Activated T-cell treated with anti-CD3 and anti-CD28 coated beads, Interleukin-2, amount 50 U/mL, for 4 hours (primary cell): ENCODE data around the gene U2SURP. TPM values are rescaled to one million over a fixed set of nuclear protein-coding genes. Genes with fewer than 3 reads are reported as not detected.

Experiments used
- ATAC-seq, 2 donors: fragments of 200-7000 bp; cut with Tn5 transposase; one replicate each; pipeline ENCODE4 v1.10.0; 2021
- DNase-seq: peaks from one replicate; pipeline ENCODE4 v3.0.0-alpha.2; 2020
- H3K27me3 Mint-ChIP-seq: one replicate; pipeline ENCODE4 v1.8.0; 2021; ENCODE audit warnings: low read depth, mixed read lengths
- H3K36me3 Mint-ChIP-seq: one replicate; pipeline ENCODE4 v1.8.0; 2022; ENCODE audit warnings: mixed read lengths; ENCODE audit not compliant: insufficient read depth
- H3K4me1 Mint-ChIP-seq: one replicate; pipeline ENCODE4 v1.8.0; 2021; ENCODE audit warnings: low read depth, mixed read lengths
- H3K4me3 Mint-ChIP-seq: one replicate; pipeline ENCODE4 v1.8.0; 2021; ENCODE audit warnings: mild to moderate bottlenecking, moderate library complexity, mixed read lengths
- H3K9me3 Mint-ChIP-seq: one replicate; pipeline ENCODE4 v1.8.0; 2021; ENCODE audit warnings: mixed read lengths
- total RNA-seq, 3 donors: library from RNA; stranded (reverse); gene quantifications; one replicate each; pipeline ENCODE4 v1.2.1, GENCODE V29; 2021

Gene U2SURP
- total RNA-seq, 3 donors from 2014 or later = 156 to 178 (median 170) TPM

DNA sequence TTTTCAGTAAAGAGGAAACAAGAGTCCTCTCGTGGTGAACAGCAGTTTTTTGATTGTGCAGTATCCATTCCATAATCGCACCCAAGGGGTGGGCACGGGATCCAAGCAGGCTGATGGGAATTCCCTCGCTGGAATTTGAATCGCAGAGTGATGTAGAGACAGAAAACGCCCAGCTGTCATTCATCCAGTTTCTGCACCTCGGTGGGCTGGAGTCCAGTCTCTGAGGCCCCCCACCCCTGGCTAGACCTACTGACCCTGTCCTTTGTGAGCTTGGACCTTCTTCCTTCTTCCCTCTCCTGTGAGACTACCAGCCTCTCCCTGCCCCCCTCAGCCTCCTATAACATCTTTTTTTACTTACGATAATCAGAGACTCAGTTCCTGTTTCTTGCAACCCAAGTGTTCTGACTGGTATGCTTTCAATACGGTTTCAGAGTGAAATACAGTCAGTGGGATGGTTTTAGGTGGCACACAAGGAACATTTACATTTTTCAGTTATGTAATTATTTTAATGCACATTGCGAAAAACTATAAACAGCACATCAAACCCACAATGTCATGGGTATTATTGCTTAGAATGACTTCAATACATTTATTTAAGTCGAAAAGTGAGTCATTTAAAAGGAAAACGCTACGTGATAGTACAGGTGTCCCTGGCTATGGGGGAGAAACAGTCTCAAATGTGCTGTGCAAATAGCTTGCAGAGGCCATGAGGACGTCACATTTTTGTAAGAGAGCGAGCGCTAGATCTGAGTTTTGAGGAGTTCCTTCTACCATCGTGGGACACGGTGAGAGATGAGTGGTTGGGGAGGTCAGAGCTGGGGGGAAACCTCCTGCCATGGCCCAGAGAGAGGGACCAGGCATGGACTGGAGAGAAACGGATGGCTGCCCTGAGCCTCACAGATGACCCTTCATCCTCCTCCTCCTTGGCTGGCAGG lies 80.7 kb downstream of the U2SURP start:
- H3K4me1 Mint-ChIP-seq = peaks cover 14% of the 10 kb centered on the region
- peaks cover 11% of the 10 kb centered on the region for H3K27me3 Mint-ChIP-seq
- DNase-seq (no peak), ATAC-seq (peak; percentile 82 to 85)
- no peaks in the 10 kb centered on the region for H3K9me3 Mint-ChIP-seq
- H3K36me3 Mint-ChIP-seq = no peaks in the 10 kb centered on the region
- peak overlapping the region; percentile 8 for H3K4me3 Mint-ChIP-seq

DNA sequence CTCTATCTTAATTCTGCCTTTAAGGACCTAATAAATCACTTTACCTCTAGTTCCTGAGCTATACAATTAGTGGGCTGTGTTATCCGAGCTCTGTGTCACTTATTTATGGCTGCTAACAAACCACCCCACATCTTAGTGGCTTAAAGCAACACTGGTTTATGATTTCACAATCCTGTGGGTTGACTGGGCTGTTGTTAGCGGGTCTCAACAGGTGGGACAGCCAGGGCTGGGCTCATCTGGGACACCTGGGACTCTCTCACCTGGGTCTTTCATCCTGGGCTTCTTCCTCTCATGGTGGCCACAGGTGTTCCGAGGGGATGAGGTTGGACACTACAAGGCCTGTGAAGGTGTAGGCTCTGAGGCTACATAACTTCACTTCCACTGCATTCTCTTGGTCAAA lies 82.4 kb downstream of the U2SURP start:
- Mint-ChIP-seq H3K36me3 (no peaks in the 10 kb centered on the region), H3K27me3 (peaks cover 11% of the 10 kb centered on the region), H3K4me1 (peaks cover 14% of the 10 kb centered on the region), H3K9me3 (no peaks in the 10 kb centered on the region), H3K4me3 (no peak overlapping the region)
- DNase-seq (no peak), ATAC-seq (no peak)

DNA sequence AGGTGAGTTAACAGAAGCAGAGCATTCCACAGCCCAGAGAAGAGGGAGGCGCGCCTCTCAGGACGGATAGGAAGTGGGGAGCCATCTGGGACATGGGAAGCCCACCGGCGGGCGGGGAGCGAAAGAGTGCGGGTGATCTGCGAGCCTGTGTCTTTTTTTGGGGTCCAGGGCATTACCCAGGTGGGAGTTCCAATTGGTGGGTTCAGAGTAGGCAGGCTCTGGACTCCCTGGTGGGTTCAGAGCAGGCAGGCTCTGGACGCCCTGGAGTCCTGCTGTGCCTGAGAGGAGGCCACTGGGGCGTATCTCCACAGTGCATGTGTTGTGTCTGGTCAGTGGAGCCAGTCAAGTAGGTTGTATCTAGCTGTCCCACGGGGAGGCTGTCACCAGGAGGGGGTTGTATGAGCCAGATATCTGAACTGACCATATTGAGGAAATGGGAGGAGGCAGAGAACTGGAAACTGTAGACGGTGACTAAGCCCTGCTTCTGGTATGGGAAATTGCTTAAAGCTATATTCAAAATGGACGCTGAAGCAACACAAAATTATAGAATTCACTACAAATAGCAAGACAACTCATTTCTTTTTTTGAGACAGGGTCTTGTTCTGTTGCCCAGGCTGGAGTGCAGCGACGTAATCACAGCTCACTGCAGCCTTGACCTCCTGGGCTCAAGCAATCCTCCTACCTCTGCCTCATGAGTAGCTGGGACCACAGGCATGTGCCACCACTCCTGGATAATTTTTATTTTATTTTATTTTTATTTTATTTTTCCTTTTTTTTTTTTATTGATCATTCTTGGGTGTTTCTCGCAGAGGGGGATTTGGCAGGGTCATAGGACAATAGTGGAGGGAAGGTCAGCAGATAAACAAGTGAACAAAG lies 83.7 kb downstream of the U2SURP start:
- ATAC-seq = no peak
- Mint-ChIP-seq H3K36me3 (no peaks in the 10 kb centered on the region), H3K9me3 (no peaks in the 10 kb centered on the region), H3K27me3 (peaks cover 11% of the 10 kb centered on the region), H3K4me1 (peaks cover 14% of the 10 kb centered on the region), H3K4me3 (no peak overlapping the region)
- DNase-seq = no peak

DNA sequence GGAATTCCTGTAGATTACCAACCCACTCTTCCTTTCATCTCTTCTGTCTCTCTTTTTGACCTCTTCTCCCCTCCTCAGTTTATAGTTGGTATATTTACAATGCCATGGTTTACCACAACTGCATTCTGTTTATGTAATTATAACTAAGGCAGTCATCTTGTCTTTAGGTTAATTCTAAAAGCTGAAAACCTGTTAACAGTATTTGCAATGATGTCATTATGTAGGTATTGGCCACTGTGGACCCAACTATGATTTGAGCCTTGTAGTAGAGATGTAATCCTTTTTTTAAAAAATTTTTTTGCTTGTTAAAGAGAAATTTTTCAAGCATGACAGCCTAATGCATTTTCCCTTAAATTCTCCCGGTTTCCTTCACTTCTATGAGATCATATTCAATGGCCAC lies 87.5 kb downstream of the U2SURP start:
- ATAC-seq (no peak), DNase-seq (no peak)
- no peaks in the 10 kb centered on the region for H3K4me1 Mint-ChIP-seq
- peaks cover 5% of the 10 kb centered on the region for H3K27me3 Mint-ChIP-seq
- H3K4me3 Mint-ChIP-seq = no peak overlapping the region
- no peaks in the 10 kb centered on the region for H3K36me3 Mint-ChIP-seq
- H3K9me3 Mint-ChIP-seq = no peaks in the 10 kb centered on the region

DNA sequence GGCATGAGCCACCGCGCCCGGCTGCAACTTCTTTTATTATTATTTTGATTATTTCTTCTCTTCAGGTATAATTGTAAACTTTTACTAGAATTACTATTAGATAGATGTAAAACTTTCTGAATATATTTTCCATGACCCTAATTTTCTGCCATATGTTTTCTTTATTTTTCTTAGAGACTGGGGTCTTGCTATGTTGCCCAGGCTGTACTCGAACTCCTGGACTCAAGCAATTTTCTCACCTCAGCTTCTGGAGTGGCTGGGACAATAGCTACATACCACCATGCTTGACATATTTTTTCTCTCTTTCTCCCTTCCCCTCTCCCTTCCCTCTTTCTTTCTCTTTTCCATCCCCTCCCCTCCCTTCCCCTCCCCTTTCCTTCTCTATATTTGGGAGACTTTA lies 88.6 kb downstream of the U2SURP start:
- Mint-ChIP-seq H3K9me3 (no peaks in the 10 kb centered on the region), H3K36me3 (no peaks in the 10 kb centered on the region), H3K4me1 (no peaks in the 10 kb centered on the region), H3K27me3 (no peaks in the 10 kb centered on the region), H3K4me3 (no peak overlapping the region)
- DNase-seq (no peak), ATAC-seq (no peak)

DNA sequence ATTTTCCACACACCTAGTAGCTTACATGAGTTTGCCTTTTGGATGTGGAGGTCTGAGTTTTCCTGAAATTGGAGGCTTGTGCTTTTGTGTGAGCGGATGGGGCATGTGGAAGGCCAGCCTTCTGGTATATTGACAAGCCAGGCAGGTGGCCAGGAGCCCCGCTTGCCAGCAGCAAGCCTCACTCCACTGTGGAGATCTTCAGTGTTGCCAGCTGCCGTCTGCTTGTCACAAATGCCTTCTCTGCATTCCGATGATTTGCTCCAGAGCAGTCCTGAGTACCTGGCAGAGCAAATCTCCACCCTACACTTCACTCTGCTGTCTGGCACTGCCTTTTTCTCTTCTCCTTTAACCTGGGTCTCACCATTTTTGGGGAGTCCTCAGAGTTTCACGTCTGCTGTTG lies 89.1 kb downstream of the U2SURP start:
- Mint-ChIP-seq H3K4me3 (no peak overlapping the region), H3K9me3 (no peaks in the 10 kb centered on the region), H3K27me3 (no peaks in the 10 kb centered on the region), H3K4me1 (no peaks in the 10 kb centered on the region), H3K36me3 (no peaks in the 10 kb centered on the region)
- DNase-seq = no peak
- ATAC-seq = no peak

DNA sequence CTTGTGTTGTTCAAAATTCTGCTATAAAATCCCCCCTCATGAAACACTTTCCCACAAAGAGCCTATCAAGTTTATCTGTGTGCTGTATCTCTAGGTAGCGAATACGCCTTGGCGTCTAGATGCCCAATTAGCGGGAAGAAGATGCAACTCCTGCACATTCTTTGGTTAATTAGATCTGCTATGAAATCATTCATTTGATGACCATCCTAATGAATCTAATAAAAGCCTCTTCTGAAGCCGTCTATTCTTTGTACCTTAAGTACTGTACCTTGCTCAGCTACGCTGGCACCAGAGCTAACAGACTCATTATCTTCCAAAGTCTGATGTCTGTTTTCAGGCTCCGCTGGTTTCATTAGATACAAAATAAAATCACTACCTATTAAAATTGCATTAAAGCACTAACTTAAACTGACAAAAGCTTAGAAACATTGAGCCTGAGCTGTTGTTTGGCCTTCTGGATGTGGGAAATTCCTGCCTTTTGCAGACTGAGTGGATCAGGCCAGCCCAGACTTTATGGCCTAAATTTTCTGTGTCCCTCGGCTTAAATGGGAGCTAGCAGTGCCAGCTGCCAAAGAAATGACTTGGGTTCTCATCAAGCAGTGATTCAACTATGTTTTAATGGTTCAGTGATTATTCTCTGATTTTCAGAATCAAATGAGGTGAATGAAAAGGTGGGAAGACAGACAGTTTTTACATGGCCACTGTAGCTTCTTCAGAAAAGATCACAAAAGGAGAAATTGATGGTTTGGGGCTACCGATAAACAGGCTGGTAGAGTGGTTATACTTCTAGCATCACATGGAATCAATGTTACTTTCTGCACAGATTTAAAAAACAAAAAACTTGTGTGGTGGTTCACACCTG lies 89.8 kb downstream of the U2SURP start:
- ATAC-seq (no peak), DNase-seq (no peak)
- Mint-ChIP-seq H3K27me3 (no peaks in the 10 kb centered on the region), H3K4me1 (no peaks in the 10 kb centered on the region), H3K4me3 (no peak overlapping the region), H3K9me3 (no peaks in the 10 kb centered on the region), H3K36me3 (no peaks in the 10 kb centered on the region)

DNA sequence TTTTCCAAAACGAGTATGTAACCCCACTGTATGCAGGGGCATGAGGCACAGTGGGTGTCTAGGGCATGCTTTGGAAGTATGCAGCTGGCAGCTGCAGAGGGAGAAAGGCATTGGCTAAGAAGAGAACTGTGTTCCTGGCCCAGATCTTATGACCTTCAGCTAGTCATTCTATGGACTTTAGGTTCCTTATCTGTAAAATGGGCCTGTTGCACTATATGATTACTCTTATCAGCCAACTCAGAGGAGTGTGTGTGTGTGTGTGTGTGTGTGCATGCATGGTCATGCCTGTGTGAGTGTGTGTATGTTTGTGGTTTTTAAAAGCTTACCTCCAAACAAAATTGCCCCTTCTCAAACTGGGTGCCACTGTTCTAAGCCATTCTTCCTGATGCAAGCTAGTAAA lies 90.8 kb downstream of the U2SURP start:
- Mint-ChIP-seq H3K36me3 (no peaks in the 10 kb centered on the region), H3K4me1 (no peaks in the 10 kb centered on the region), H3K27me3 (no peaks in the 10 kb centered on the region), H3K4me3 (no peak overlapping the region), H3K9me3 (no peaks in the 10 kb centered on the region)
- no peak for DNase-seq
- no peak for ATAC-seq

DNA sequence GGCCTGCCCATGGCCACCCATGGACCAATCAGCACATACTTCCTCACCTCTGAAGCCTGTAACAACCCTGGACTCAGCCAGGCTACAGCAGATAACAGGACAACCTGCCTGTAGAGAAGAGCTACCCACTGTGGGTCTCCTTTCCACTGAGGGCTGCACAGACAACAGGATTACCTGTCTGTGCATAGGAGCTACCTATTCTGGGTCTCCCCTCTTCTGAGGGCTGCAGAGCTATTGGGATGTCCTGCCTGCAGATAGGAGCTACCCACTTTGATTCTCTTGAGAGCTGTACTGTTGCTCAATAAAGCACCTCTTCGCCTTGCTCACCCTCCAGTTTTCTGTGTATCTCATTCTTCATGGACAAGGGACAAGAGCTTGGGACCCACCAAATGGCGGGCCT lies 94.4 kb downstream of the U2SURP start:
- no peaks in the 10 kb centered on the region for H3K36me3 Mint-ChIP-seq
- no peak for ATAC-seq
- no peaks in the 10 kb centered on the region for H3K9me3 Mint-ChIP-seq
- H3K27me3 Mint-ChIP-seq = peaks cover 3% of the 10 kb centered on the region
- no peak for DNase-seq
- H3K4me3 Mint-ChIP-seq = no peak overlapping the region
- no peaks in the 10 kb centered on the region for H3K4me1 Mint-ChIP-seq

DNA sequence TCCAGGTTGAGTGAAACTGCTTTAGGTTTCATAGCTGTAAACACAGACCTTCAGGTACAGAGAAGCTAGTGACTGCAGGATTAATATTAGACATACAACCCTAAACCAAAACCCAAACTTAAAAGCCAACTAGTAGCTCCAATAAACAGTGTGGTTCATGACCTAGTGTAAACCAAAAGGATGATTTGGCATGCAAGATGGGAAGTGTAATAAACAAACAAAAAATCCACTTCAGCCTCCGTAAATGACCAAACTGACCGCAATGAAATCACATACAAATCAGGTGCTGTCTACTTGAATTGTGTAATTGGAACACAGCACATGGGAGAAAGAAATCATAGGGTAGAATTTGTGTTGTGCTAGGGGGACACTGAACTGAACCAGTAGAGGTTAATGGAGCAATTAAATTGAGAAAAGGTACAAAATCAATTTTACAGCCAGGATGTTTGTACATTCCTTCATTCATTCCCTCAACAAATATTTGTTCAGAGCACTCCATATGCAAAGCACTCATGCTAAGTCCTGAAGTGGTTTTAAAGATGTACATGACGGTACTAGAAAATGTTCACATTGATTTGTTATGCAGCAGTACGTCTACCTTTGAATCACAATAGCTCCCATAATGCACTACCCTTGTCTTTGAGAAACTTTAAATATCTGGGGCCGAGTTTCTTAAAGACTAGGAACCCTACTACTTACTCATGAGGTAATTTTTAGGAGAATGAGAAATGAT lies 96.8 kb downstream of the U2SURP start:
- H3K4me1 Mint-ChIP-seq = peaks cover 2% of the 10 kb centered on the region
- DNase-seq (no peak), ATAC-seq (no peak)

DNA sequence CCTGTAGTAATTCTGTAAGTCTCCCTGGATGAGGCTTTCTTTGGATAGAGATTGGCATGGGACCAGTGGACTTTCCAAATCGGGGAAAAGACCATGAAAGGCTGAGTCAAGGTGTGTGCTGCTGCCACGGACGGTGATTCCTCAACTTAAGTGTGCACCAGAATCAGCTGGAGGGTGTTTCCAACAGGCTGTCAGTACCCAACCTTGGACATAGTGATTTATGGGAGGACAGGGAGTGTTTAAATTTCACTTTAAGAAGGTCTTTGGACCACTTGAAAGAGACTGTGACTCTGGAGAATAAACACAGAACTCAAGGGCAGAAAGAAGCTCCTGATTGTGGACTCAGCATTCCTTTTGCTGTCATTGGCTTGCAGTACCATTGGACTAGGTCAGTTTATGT lies 97.8 kb downstream of the U2SURP start:
- Mint-ChIP-seq H3K36me3 (no peaks in the 10 kb centered on the region), H3K27me3 (peaks cover 20% of the 10 kb centered on the region), H3K9me3 (peaks cover 1% of the 10 kb centered on the region), H3K4me3 (no peak overlapping the region), H3K4me1 (peaks cover 2% of the 10 kb centered on the region)
- ATAC-seq = no peak
- no peak for DNase-seq

More for the DNA sequence above, 96.8 kb downstream of the U2SURP start:
- Mint-ChIP-seq H3K9me3 (no peaks in the 10 kb centered on the region), H3K36me3 (no peaks in the 10 kb centered on the region), H3K4me3 (no peak overlapping the region), H3K27me3 (peaks cover 17% of the 10 kb centered on the region)

DNA sequence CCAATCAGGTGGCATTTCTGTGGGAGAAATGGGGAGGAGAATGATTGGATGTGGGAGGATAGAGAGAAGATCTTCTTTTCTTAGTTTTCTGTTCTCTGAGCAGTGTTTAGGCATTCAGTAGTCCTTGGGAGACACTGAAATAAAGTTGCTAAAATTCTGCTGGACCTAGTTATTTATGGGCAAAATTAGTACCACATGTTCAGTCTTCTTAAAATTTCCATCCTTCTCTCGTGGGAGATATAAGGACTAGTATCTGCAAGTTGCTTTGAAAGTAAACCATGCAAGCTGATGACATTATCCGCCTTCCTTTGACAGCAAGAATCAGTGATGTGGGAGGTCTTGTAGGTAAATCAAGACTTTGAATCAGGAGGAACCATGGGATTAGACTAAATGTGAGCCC lies 98.3 kb downstream of the U2SURP start:
- Mint-ChIP-seq H3K27me3 (peaks cover 21% of the 10 kb centered on the region), H3K9me3 (peaks cover 6% of the 10 kb centered on the region), H3K4me3 (no peak overlapping the region), H3K36me3 (no peaks in the 10 kb centered on the region), H3K4me1 (peaks cover 2% of the 10 kb centered on the region)
- DNase-seq (no peak), ATAC-seq (no peak)

DNA sequence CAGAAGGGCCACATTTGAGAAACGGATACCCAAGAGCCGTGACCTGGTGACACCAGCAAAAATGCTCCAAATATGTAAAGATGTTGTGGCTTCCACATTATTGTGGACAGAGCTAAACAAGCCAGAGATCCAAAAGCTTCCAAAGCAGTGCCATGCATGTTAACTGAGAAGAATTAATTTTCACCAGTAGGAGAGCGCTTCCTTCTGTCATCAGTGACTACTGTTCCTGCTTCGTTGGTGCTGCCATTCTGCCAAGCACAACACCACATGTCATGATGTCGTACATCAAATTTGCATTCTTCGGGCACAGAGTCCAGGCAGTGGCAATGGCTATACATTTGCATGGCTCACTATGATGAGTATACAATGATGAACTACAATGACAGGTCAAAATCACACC lies 99.1 kb downstream of the U2SURP start:
- Mint-ChIP-seq H3K27me3 (peaks cover 23% of the 10 kb centered on the region), H3K36me3 (no peaks in the 10 kb centered on the region), H3K4me1 (peaks cover 2% of the 10 kb centered on the region), H3K9me3 (peaks cover 12% of the 10 kb centered on the region), H3K4me3 (no peak overlapping the region)
- no peak for ATAC-seq
- DNase-seq = no peak
